H9 (cell line): ENCODE data around the gene TBCB. TPM values are rescaled to one million over a fixed set of nuclear protein-coding genes. Genes with fewer than 3 reads are reported as not detected.

Experiments
- DNase-seq: peaks from one replicate; pipeline ENCODE4 v3.0.0-alpha.2; 2017
- H2AFZ ChIP-seq: one replicate; pipeline ENCODE4 v1.6.1; 2013; ENCODE audit warnings: mild to moderate bottlenecking, low read length, control low read depth, moderate library complexity
- H2AK5ac ChIP-seq: 2 replicates; pipeline ENCODE4 v1.6.1; 2013; ENCODE audit warnings: low read length, control low read depth, mixed read lengths; ENCODE audit not compliant: insufficient read length
- H2BK120ac ChIP-seq: one replicate; pipeline ENCODE4 v1.6.1; 2013; ENCODE audit warnings: low read depth, mild to moderate bottlenecking, low read length, control low read depth, inconsistent platforms; ENCODE audit not compliant: poor library complexity, severe bottlenecking
- H2BK12ac ChIP-seq: 2 replicates; pipeline ENCODE4 v1.6.1; 2013; ENCODE audit warnings: low read length, control low read depth, mixed read lengths, low read depth; ENCODE audit not compliant: insufficient read length
- H2BK15ac ChIP-seq: 2 replicates; pipeline ENCODE4 v1.6.1; 2013; ENCODE audit warnings: low read depth, low read length, control low read depth
- H2BK20ac ChIP-seq: one replicate; pipeline ENCODE4 v1.6.1; 2013; ENCODE audit warnings: low read depth, mild to moderate bottlenecking, low read length, control low read depth, inconsistent platforms; ENCODE audit not compliant: poor library complexity, severe bottlenecking
- H2BK5ac ChIP-seq: 2 replicates; pipeline ENCODE4 v1.6.1; 2013; ENCODE audit warnings: low read length, control low read depth, mixed read lengths; ENCODE audit not compliant: insufficient read length
- H3K14ac ChIP-seq: 2 replicates; pipeline ENCODE4 v1.6.1; 2013; ENCODE audit warnings: low read length, control low read depth; ENCODE audit not compliant: insufficient read depth
- H3K18ac ChIP-seq: 2 replicates; pipeline ENCODE4 v1.6.1; 2013; ENCODE audit warnings: low read depth, mild to moderate bottlenecking, mixed read lengths, low read length, control low read depth; ENCODE audit not compliant: insufficient read length
- H3K23ac ChIP-seq: 2 replicates; pipeline ENCODE4 v1.6.1; 2013; ENCODE audit warnings: low read length, control low read depth, mixed read lengths, low read depth; ENCODE audit not compliant: insufficient read length
- H3K23me2 ChIP-seq: 2 replicates; pipeline ENCODE4 v1.6.1; 2013; ENCODE audit warnings: low read depth, mild to moderate bottlenecking, mixed read lengths, low read length, control low read depth; ENCODE audit not compliant: insufficient read length, poor library complexity, severe bottlenecking
- H3K27ac ChIP-seq: 2 replicates; pipeline ENCODE4 v1.5.1; 2013; ENCODE audit warnings: low read length, control low read depth, mixed read lengths, low read depth; ENCODE audit not compliant: insufficient read length
- H3K27me3 ChIP-seq: 2 replicates; pipeline ENCODE4 v1.6.1; 2013; ENCODE audit warnings: low read length, control low read depth, inconsistent platforms; ENCODE audit not compliant: insufficient read depth
- H3K4ac ChIP-seq: 2 replicates; pipeline ENCODE4 v1.6.1; 2013; ENCODE audit warnings: low read depth, mild to moderate bottlenecking, control low read depth, inconsistent platforms, low read length, moderate library complexity
- H3K4me1 ChIP-seq: 2 replicates; pipeline ENCODE4 v1.6.1; 2013; ENCODE audit warnings: low read length, control low read depth, inconsistent platforms; ENCODE audit not compliant: insufficient read depth
- H3K4me2 ChIP-seq: 2 replicates; pipeline ENCODE4 v1.6.1; 2013; ENCODE audit warnings: low read length, control low read depth, mixed read lengths; ENCODE audit not compliant: insufficient read length, insufficient read depth
- H3K56ac ChIP-seq: 2 replicates; pipeline ENCODE4 v1.6.1; 2013; ENCODE audit warnings: low read depth, mild to moderate bottlenecking, mixed read lengths, low read length, control low read depth; ENCODE audit not compliant: insufficient read length
- H3K79me1 ChIP-seq: 2 replicates; pipeline ENCODE4 v1.6.1; 2013; ENCODE audit warnings: low read depth, mild to moderate bottlenecking, moderate library complexity, low read length, control low read depth, inconsistent platforms; ENCODE audit not compliant: insufficient read depth, poor library complexity, severe bottlenecking
- H3K79me2 ChIP-seq: 2 replicates; pipeline ENCODE4 v1.6.1; 2013; ENCODE audit warnings: low read length, control low read depth, inconsistent platforms; ENCODE audit not compliant: insufficient read depth
- H3K9ac ChIP-seq: 2 replicates; pipeline ENCODE4 v1.6.1; 2013; ENCODE audit warnings: low read length, control low read depth, mixed read lengths; ENCODE audit not compliant: insufficient read length; ENCODE audit errors: extremely low read depth
- H3K9me3 ChIP-seq: one replicate; pipeline ENCODE4 v1.6.1; 2013; ENCODE audit warnings: low read depth, low read length, inconsistent platforms; ENCODE audit not compliant: control insufficient read depth
- H3T11ph ChIP-seq: one replicate; pipeline ENCODE4 v1.6.1; 2013; ENCODE audit warnings: mild to moderate bottlenecking, low read length, control low read depth, inconsistent platforms
- H4K20me1 ChIP-seq: one replicate; pipeline ENCODE4 v1.6.1; 2013; ENCODE audit not compliant: control insufficient read depth, insufficient read length, insufficient read depth
- H4K5ac ChIP-seq: 2 replicates; pipeline ENCODE4 v1.6.1; 2013; ENCODE audit warnings: low read depth, mild to moderate bottlenecking, mixed read lengths, low read length, control low read depth; ENCODE audit not compliant: insufficient read length
- H4K8ac ChIP-seq: replicated peaks from 2 replicates; pipeline ENCODE4 v1.6.1; 2013; ENCODE audit warnings: low read length, control low read depth, mixed read lengths, low read depth; ENCODE audit not compliant: insufficient read length
- H4K91ac ChIP-seq: 2 replicates; pipeline ENCODE4 v1.6.1; 2013; ENCODE audit warnings: low read depth, mild to moderate bottlenecking, moderate library complexity, mixed read lengths, low read length, control low read depth; ENCODE audit not compliant: insufficient read length
- H3K27ac Mint-ChIP-seq, 3 experiments: 2 replicates in 2 of 3; 3 replicates in 1 of 3; pipeline ENCODE4 v1.8.0; 2020 to 2021; ENCODE audit warnings: mixed read lengths in 3 of 3, mild to moderate bottlenecking in 1 of 3, moderate library complexity in 1 of 3
- H3K27me3 Mint-ChIP-seq: 2 replicates; pipeline ENCODE4 v1.8.0; 2021; ENCODE audit warnings: low read depth, mild to moderate bottlenecking, moderate library complexity, mixed read lengths
- H3K36me3 Mint-ChIP-seq, 3 experiments: 2 replicates in 2 of 3; 3 replicates in 1 of 3; pipeline ENCODE4 v1.8.0; 2020 to 2021; ENCODE audit warnings: low read depth in 3 of 3, mixed read lengths in 3 of 3; ENCODE audit not compliant: insufficient read depth in 1 of 3
- H3K4me1 Mint-ChIP-seq, 2 experiments: 2 replicates each; pipeline ENCODE4 v1.8.0; 2020; ENCODE audit warnings: mixed read lengths in 2 of 2
- H3K4me3 Mint-ChIP-seq, 2 experiments: 2 replicates in 1 of 2; 3 replicates in 1 of 2; pipeline ENCODE4 v1.8.0; 2020 to 2021; ENCODE audit warnings: mild to moderate bottlenecking in 2 of 2, mixed read lengths in 2 of 2, moderate library complexity in 1 of 2
- H3K9me3 Mint-ChIP-seq, 2 experiments: 2 replicates in 1 of 2; 3 replicates in 1 of 2; pipeline ENCODE4 v1.8.0; 2020; ENCODE audit warnings: mild to moderate bottlenecking in 2 of 2, mixed read lengths in 2 of 2, moderate library complexity in 1 of 2
- WGBS: extraction: QIAGEN DNeasy Blood & Tissue Kit; methylation state at CpG from one replicate; pipeline ENCODE4 v1.1.7; 2013; ENCODE audit warnings: missing lambda C conversion rate, low lambda C conversion rate, mixed read lengths; ENCODE audit not compliant: insufficient read length; ENCODE audit errors: extremely low coverage; 5-methylcytosine and 5-hydroxymethylcytosine counted together
- total RNA-seq: library from RNA; stranded (reverse); gene quantifications from 2 replicates; pipeline ENCODE4 v1.2.1, GENCODE V29; 2021
- TF ChIP-seq, protein P1 (sequence below): fragments of 200-600 bp; sonication (generic); conservative IDR thresholded peaks from 3 replicates; pipeline ENCODE4 v1.8.0; 2021; ENCODE audit warnings: antibody characterized with exemption, mild to moderate bottlenecking

The TBCB gene
- total RNA-seq, 1 experiment from 2014 or later, result 216 TPM

DNA sequence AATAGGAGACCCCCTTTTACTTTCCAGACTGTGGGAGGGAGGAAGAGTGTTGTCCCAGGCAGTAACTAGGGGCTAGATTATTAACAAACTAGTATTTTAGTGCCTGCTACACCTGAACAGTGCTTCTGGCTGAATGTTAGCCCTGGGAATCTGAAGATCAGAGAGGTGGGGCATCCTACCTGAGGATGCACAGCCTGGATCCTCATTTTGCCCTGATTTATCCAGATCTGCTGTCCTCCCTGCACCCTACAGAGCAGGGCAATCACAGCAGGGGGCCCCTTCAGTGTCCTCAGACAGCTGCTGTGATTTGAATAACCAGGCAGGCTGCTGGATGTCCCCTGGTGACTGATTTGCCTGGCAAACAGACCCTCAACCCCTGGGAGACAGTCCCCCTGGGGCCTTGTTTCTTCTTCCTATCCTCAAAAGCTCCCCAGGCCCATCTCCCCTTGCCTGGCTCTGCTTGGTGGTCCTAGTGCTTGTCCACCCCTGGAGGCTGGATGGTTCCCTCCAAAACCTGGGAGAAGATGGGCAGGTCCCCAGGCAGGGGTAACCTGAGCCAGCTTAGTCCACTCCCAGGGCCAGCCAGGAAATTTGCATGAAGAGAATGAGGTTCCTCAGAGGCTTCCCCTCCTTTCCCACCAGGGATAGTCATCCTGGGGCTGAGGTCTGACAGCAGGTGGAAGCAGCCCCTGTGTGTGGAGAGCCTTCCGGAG is 4.6 kb upstream of the TBCB start, which contains the start of gene OVOL3:
OVOL3 (plus strand) TSS at position 657 of the 713 bp plus-strand sequence. CDS start 60 bp downstream, outside the sequence.
- H3K36me3 Mint-ChIP-seq, result peaks cover 11 to 45% (median 33%) of the 10 kb centered on the region in 3 experiments; a peak in 6 of 7 replicates
- H2BK12ac ChIP-seq, result no peak within 1 kb of the TSS
- H4K20me1 ChIP-seq, result no peaks in the 10 kb centered on the region
- H3K18ac ChIP-seq, result no peak within 1 kb of the TSS
- no peak within 1 kb of the TSS for H3K4ac ChIP-seq
- H3K9ac ChIP-seq, result no peak within 1 kb of the TSS
- no peak within 1 kb of the TSS for H3K27ac ChIP-seq
- H3K4me1 Mint-ChIP-seq, result peaks cover 36 to 43% of the 10 kb centered on the region in 2 experiments
- H2AK5ac ChIP-seq, result no peak within 1 kb of the TSS
- no peaks in the 10 kb centered on the region; the same call in 1 of the 2 replicates for H3K79me2 ChIP-seq
- peaks cover 3% of the 10 kb centered on the region for H3K27me3 Mint-ChIP-seq
- H2AFZ ChIP-seq, result no peak within 1 kb of the TSS
- no peak within 1 kb of the TSS for H2BK15ac ChIP-seq
- H3K27me3 ChIP-seq, result no peaks in the 10 kb centered on the region
- no peak within 1 kb of the TSS for H3K4me2 ChIP-seq
- no peak within 1 kb of the TSS for H3K23ac ChIP-seq
- no peak within 1 kb of the TSS for H4K8ac ChIP-seq
- no peak within 1 kb of the TSS for H3K56ac ChIP-seq
- TF ChIP-seq, protein P1, sequence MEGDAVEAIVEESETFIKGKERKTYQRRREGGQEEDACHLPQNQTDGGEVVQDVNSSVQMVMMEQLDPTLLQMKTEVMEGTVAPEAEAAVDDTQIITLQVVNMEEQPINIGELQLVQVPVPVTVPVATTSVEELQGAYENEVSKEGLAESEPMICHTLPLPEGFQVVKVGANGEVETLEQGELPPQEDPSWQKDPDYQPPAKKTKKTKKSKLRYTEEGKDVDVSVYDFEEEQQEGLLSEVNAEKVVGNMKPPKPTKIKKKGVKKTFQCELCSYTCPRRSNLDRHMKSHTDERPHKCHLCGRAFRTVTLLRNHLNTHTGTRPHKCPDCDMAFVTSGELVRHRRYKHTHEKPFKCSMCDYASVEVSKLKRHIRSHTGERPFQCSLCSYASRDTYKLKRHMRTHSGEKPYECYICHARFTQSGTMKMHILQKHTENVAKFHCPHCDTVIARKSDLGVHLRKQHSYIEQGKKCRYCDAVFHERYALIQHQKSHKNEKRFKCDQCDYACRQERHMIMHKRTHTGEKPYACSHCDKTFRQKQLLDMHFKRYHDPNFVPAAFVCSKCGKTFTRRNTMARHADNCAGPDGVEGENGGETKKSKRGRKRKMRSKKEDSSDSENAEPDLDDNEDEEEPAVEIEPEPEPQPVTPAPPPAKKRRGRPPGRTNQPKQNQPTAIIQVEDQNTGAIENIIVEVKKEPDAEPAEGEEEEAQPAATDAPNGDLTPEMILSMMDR, result no peak
- H3K9me3 Mint-ChIP-seq, result no peaks in the 10 kb centered on the region; a peak in 1 of 5 replicates
- no peak within 1 kb of the TSS for H2BK5ac ChIP-seq
- H3K14ac ChIP-seq, result no peak within 1 kb of the TSS
- peak; percentile 80 for DNase-seq
- H4K5ac ChIP-seq, result no peak within 1 kb of the TSS
- no peak within 1 kb of the TSS for H3T11ph ChIP-seq
- H4K91ac ChIP-seq, result no peak within 1 kb of the TSS
- no peak within 1 kb of the TSS for H2BK20ac ChIP-seq
- H3K79me1 ChIP-seq, result no peaks in the 10 kb centered on the region
- peaks cover 9% of the 10 kb centered on the region for H3K23me2 ChIP-seq
- H3K4me3 Mint-ChIP-seq, result peak within 1 kb of the TSS; percentile 8 to 60; a peak in 3 of 5 replicates
- peak within 1 kb of the TSS in 2 of 3 experiments; percentile 47 to 93; a peak in 5 of 7 replicates for H3K27ac Mint-ChIP-seq
- no CpG with 5 or more reads among the region's 1 CpG for WGBS
- H3K9me3 ChIP-seq, result no peaks in the 10 kb centered on the region
- no peak within 1 kb of the TSS for H2BK120ac ChIP-seq
- peaks cover 2% of the 10 kb centered on the region; the same call in 1 of the 2 replicates for H3K4me1 ChIP-seq
